Astrocyte of the spinal cord (primary cell): ENCODE data around the gene EPB41L4B.

ENCODE experiments used
- DNase-seq: peaks from one replicate; pipeline ENCODE4 v3.0.0; 2011; ENCODE audit warnings: low read depth, low spot score
- H3K4me3 ChIP-seq: 2 replicates; pipeline ENCODE4 v1.5.1; 2011; ENCODE audit warnings: low read depth, mild to moderate bottlenecking, low read length, moderate library complexity
- in situ Hi-C: cut with HindIII; loops from 2 replicates; pipeline ENCODE4 v1.10.0; 2017; ENCODE audit warnings: low sequenced_read_pairs
- TF ChIP-seq, protein P1 (sequence below): IDR thresholded peaks from 2 replicates; pipeline ENCODE4 v1.5.1; 2012; ENCODE audit warnings: low read depth, mild to moderate bottlenecking, low read length, inconsistent platforms

Gene EPB41L4B

DNA sequence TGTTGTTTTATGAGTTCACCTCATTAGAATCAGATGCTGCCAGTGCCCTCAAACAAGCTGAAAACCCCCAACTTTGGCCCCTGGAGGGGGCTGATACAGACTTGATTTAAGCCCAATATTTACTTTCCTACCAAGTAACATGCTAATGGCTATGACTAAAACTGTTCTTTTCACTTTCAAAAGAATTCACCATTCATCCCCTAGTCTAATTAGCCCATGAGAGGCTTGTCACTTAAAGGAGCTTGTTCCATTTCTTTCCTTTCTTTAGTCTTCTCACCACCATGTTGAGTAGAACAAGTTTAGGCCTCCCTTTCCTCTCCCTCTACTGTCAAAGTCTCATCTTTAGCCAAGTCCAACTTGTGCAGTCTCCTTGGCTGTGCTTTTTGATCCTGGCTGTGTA, 50.4 kb downstream of the EPB41L4B start:
- no peak overlapping the region for H3K4me3 ChIP-seq
- no peak for DNase-seq
- TF ChIP-seq, protein P1, sequence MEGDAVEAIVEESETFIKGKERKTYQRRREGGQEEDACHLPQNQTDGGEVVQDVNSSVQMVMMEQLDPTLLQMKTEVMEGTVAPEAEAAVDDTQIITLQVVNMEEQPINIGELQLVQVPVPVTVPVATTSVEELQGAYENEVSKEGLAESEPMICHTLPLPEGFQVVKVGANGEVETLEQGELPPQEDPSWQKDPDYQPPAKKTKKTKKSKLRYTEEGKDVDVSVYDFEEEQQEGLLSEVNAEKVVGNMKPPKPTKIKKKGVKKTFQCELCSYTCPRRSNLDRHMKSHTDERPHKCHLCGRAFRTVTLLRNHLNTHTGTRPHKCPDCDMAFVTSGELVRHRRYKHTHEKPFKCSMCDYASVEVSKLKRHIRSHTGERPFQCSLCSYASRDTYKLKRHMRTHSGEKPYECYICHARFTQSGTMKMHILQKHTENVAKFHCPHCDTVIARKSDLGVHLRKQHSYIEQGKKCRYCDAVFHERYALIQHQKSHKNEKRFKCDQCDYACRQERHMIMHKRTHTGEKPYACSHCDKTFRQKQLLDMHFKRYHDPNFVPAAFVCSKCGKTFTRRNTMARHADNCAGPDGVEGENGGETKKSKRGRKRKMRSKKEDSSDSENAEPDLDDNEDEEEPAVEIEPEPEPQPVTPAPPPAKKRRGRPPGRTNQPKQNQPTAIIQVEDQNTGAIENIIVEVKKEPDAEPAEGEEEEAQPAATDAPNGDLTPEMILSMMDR = no peak
- in situ Hi-C loops = no loop called here

DNA sequence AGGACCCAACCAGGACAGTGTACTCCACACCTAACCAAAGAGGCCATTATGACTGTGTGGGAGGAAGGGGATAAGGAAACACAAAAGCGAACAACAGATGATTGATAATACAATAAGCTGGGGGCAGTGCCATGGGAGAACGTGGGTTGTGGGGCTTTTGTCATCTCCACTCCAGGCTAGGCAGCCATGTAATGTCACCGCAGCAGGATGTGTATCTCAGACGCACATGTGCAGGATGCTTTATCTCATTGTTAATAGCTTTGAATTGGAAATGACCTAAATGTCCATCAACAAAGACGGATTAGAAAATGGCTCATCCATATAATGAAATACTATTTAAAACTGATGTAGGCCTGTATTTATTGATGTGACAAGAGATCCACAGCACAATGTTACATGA, 51.0 kb downstream of the EPB41L4B start:
- no peak for DNase-seq
- TF ChIP-seq, protein P1 = no peak
- H3K4me3 ChIP-seq = no peak overlapping the region
- in situ Hi-C loops = no loop called here

DNA sequence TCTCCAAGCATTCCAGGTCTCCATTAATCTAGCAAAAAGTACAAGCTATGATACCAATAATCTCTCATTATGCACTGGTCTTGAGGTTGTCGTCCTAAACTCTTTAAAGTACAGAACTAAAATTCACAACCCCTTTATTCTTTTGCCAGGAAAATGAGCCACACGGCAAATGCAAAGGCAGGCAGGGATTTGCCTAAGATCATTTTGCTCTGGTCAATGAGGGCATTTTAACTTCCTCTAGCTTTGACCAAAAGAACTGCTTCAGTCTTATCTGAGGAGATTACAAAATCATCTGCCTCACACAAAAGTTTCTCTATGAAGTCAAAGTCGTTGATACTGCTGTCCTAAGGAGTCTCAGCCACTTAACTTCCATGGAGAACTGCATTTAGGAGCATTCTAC, 51.8 kb downstream of the EPB41L4B start:
- no peak overlapping the region for H3K4me3 ChIP-seq
- in situ Hi-C loops = no loop called here
- TF ChIP-seq, protein P1 = no peak
- no peak for DNase-seq

DNA sequence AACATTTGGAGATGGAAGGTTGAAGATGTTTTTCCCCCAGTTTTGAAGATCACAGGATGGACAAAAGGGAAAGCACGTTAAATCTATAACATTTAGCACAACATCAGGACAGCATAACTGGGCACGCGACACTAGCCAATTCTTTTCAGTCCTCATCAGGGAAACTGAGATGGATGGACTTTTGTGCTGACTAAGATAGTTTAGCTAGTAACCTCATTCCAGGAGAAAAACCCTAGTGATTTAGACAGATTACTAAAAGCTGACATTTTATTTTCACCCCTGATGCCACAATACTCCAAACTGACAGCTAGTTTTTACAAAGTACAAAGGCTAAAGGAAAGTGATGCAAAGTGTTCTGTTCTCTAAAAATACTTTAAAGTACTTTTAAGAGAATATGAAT, 53.3 kb downstream of the EPB41L4B start:
- TF ChIP-seq, protein P1 = no peak
- H3K4me3 ChIP-seq = no peak overlapping the region
- in situ Hi-C loops = no loop called here
- DNase-seq = no peak

DNA sequence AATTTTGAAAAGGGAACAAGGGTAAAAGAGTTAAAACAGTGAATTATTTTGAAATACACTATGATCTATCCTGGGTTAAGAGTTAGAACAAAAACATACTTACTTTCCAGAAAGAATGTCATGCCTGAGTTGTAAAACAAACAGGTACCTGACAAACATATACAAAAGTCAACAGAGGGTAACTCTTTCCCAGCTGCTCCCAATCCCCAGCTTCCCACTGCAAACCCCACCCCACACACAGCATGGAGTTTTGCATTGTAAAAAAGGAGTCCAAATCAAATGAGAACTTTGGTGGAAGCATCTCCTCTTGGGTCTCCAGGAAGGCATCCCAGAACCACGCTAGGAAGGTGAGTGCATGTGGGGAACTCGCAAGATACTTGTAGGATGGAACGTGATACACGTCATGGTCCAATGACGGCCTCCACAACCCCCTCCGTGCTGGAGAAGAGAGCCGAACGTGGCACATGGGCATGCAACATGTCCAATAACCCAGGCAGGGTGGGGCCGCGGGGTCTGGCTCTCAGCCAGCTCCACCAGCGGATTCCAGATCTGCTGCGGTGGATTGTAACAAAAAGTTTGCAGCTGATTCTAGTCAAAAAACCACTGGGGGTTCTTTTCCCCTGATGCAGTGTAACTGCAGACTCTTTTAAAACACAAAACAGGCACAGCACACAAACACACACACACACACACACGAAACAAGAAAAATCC, 55.8 kb downstream of the EPB41L4B start:
- TF ChIP-seq, protein P1 = no peak
- H3K4me3 ChIP-seq = no peak overlapping the region
- DNase-seq = peak; percentile 41
- in situ Hi-C loops = no loop called here

DNA sequence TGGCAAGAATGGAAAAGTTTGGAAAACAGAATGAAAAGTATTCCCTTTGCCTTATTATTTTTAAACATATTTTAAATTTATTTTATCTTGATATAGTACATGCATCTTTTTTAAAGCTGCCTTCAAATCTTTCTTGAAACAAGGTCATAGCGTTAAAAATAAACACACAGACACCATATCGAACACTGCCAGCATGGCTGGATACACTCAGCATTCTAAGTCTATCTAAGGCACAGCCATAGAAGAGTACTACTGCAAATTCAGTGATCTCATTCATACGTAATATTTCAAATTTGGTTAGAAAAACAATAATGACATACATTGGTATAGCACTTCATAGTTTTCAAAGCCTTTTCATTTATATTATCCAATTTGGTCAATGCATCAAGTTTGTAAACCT, 57.5 kb downstream of the EPB41L4B start:
- H3K4me3 ChIP-seq = no peak overlapping the region
- TF ChIP-seq, protein P1 = no peak
- in situ Hi-C loops = no loop called here
- no peak for DNase-seq
